ENCODE measurements around the gene CHCHD2.
"Not testable (repeated sequence)": the region's sequence is repeated elsewhere in the genome, so short reads cannot be mapped to it uniquely, and the experiment has no call there.

The CHCHD2 gene

GRCh38 chr7:56106108-56107073, at the start of gene CHCHD2:
CHCHD2 (minus strand) TSS chr7:56106476; CDS start chr7:56106413, 63 bp downstream.
- DNase-seq (peak; percentile 90), ATAC-seq (peak; percentile 99)

- ATAC-seq, DNase-seq: not testable (repeated sequence)
These were observed 24.8 kb upstream of the CHCHD2 start for GRCh38 chr7:56131062-56131461.

GRCh38 chr7:56127241-56127975, 21.1 kb upstream of the CHCHD2 start:
- ATAC-seq (no peak), DNase-seq (no peak)

GRCh38 chr7:56125831-56126230, 19.6 kb upstream of the CHCHD2 start:
- no peak for ATAC-seq
- DNase-seq = no peak

- ATAC-seq (no peak), DNase-seq (no peak)
These were observed 18.7 kb upstream of the CHCHD2 start for GRCh38 chr7:56124981-56125380.

GRCh38 chr7:56121440-56121839, 15.2 kb upstream of the CHCHD2 start:
- DNase-seq (no peak), ATAC-seq (no peak)

- ATAC-seq (no peak), DNase-seq (no peak)
These were observed 9.7 kb upstream of the CHCHD2 start, which contains the start of gene NUPR2 for GRCh38 chr7:56115852-56116538. NUPR2 (minus strand) TSS chr7:56116417; CDS start chr7:56116314, 103 bp downstream.

GRCh38 chr7:56112244-56112643, 6.0 kb upstream of the CHCHD2 start:
- DNase-seq, ATAC-seq: not testable (repeated sequence)

- DNase-seq (no peak), ATAC-seq (no peak)
These were observed 4.3 kb upstream of the CHCHD2 start for GRCh38 chr7:56110611-56111010.

- DNase-seq (no peak), ATAC-seq (no peak)
These were observed 1.6 kb upstream of the CHCHD2 start for GRCh38 chr7:56107954-56108258.

- peak; percentile 26 for ATAC-seq
- peak; percentile 31 for DNase-seq
These were observed 768 bp downstream of the CHCHD2 start for GRCh38 chr7:56105508-56105907.

- DNase-seq, ATAC-seq: not testable (repeated sequence)
These were observed 2.1 kb downstream of the CHCHD2 start for GRCh38 chr7:56104138-56104537.

- ATAC-seq = peak; percentile 25
- no peak for DNase-seq
These were observed 6.6 kb downstream of the CHCHD2 start for GRCh38 chr7:56099653-56100052.

GRCh38 chr7:56098187-56099008, 7.9 kb downstream of the CHCHD2 start:
- DNase-seq, ATAC-seq: not testable (repeated sequence)

GRCh38 chr7:56097700-56098099, 8.6 kb downstream of the CHCHD2 start:
- DNase-seq (no peak), ATAC-seq (no peak)

- ATAC-seq = no peak
- no peak for DNase-seq
These were observed 13.3 kb downstream of the CHCHD2 start, which contains the start of gene PHKG1 for GRCh38 chr7:56092789-56093531. PHKG1 (minus strand) TSS chr7:56092952; CDS start chr7:56088941, 4,011 bp downstream.

GRCh38 chr7:56092388-56092787, 13.9 kb downstream of the CHCHD2 start:
- not testable (repeated sequence) for DNase-seq, ATAC-seq

- ATAC-seq = no peak
- DNase-seq = no peak
These were observed 14.7 kb downstream of the CHCHD2 start for GRCh38 chr7:56091591-56091990.

- DNase-seq = no peak
These were observed 18.8 kb downstream of the CHCHD2 start for GRCh38 chr7:56087445-56087844.

GRCh38 chr7:56086761-56087160, 19.5 kb downstream of the CHCHD2 start:
- no peak for DNase-seq

More at GRCh38 chr7:56087445-56087844, 18.8 kb downstream of the CHCHD2 start:
- ATAC-seq = no peak

More at GRCh38 chr7:56086761-56087160, 19.5 kb downstream of the CHCHD2 start:
- no peak for ATAC-seq
